Loucy (cell line): ENCODE data around the gene LINGO1.

ENCODE experiments used
- CTCF ChIP-seq: fragments of 200-600 bp; sonication (generic); conservative IDR thresholded peaks from 2 replicates; pipeline ENCODE4 v1.5.1; 2014; ENCODE audit warnings: mild to moderate bottlenecking, antibody characterized with exemption, low read length
- EZH2phosphoT487 ChIP-seq: fragments of 200-600 bp; IDR thresholded peaks from 2 replicates; pipeline ENCODE4 v1.6.1; 2018; ENCODE audit warnings: antibody characterized with exemption, mild to moderate bottlenecking, moderate library complexity, borderline replicate concordance

GRCh38 chr15:77653832-77654480 is 21.2 kb upstream of the LINGO1 start:
- TF ChIP-seq CTCF: no peak
- no peak for TF ChIP-seq EZH2phosphoT487
